Activated CD4-positive, alpha-beta T cell treated with anti-CD3 and anti-CD28 coated beads, Interleukin-2, amount 50 U/mL, for 24 hours (primary cell): Measurements from ENCODE around the gene FANCC.

ENCODE experiments used
- DNase-seq, 2 donors: peaks; one replicate each; pipeline ENCODE4 v3.0.0-alpha.2; 2020; ENCODE audit warnings: low read depth in 1 of 2, low spot score in 1 of 2

Gene FANCC

GRCh38 chr9:95148208-95148520 lies 169.3 kb downstream of the FANCC start:
- no peak for DNase-seq

GRCh38 chr9:95147452-95148207 lies 169.9 kb downstream of the FANCC start:
- no peak for DNase-seq

GRCh38 chr9:95143591-95144561 lies 173.6 kb downstream of the FANCC start:
- DNase-seq = no peak

GRCh38 chr9:95142728-95143127 lies 174.8 kb downstream of the FANCC start:
- DNase-seq = no peak

- DNase-seq = no peak
Observed at GRCh38 chr9:95142315-95142714, 175.2 kb downstream of the FANCC start.

GRCh38 chr9:95140821-95141220 lies 176.7 kb downstream of the FANCC start:
- DNase-seq = no peak

- DNase-seq = no peak
Observed at GRCh38 chr9:95139126-95139525, 178.4 kb downstream of the FANCC start.

GRCh38 chr9:95138474-95138873 lies 179.0 kb downstream of the FANCC start:
- DNase-seq = no peak

- no peak for DNase-seq
Observed at GRCh38 chr9:95137587-95138145, 179.8 kb downstream of the FANCC start.

- no peak for DNase-seq
Observed at GRCh38 chr9:95135756-95136155, 181.8 kb downstream of the FANCC start.

- DNase-seq = no peak
Observed at GRCh38 chr9:95134457-95134881, 183.0 kb downstream of the FANCC start.

GRCh38 chr9:95133325-95133705 lies 184.2 kb downstream of the FANCC start:
- no peak for DNase-seq

GRCh38 chr9:95132366-95133324 lies 184.9 kb downstream of the FANCC start:
- DNase-seq = no peak

- peak; percentile 5 to 15 for DNase-seq
Observed at GRCh38 chr9:95131023-95131943, 186.2 kb downstream of the FANCC start.

- no peak for DNase-seq
Observed at GRCh38 chr9:95130484-95130883, 187.0 kb downstream of the FANCC start.

GRCh38 chr9:95129476-95130291 lies 187.8 kb downstream of the FANCC start:
- DNase-seq = no peak

- no peak for DNase-seq
Observed at GRCh38 chr9:95128177-95128524, 189.4 kb downstream of the FANCC start.

GRCh38 chr9:95127249-95128176 lies 190.0 kb downstream of the FANCC start:
- peak; percentile 46 to 54 for DNase-seq
